Neural cell (in vitro differentiated cells): ENCODE results near the gene CUX1. TPM values are rescaled to one million over a fixed set of nuclear protein-coding genes. Genes with fewer than 3 reads are reported as not detected.
"Not testable (repeated sequence)": the region's sequence is repeated elsewhere in the genome, so short reads cannot be mapped to it uniquely, and the experiment has no call there.

Experiments used
- H2AFZ ChIP-seq: fragments of 200-600, 300-800 bp; sonication (generic), shearing (Covaris generic); 2 replicates; pipeline ENCODE4 v1.6.0; 2014; ENCODE audit warnings: low read depth, mild to moderate bottlenecking, antibody characterized with exemption, low read length, moderate library complexity
- H3F3A ChIP-seq: fragments of 200-600 bp; shearing (Covaris generic); 2 replicates; pipeline ENCODE4 v1.6.1; 2016; ENCODE audit warnings: mild to moderate bottlenecking, moderate library complexity, mixed read lengths, antibody characterized with exemption, low read length; ENCODE audit not compliant: insufficient read depth, poor library complexity, severe bottlenecking
- H3K27ac ChIP-seq: fragments of 200-600, 300-800 bp; sonication (generic), shearing (Covaris generic); 2 replicates; pipeline ENCODE4 v1.5.1; 2014; ENCODE audit warnings: mild to moderate bottlenecking, low read length, moderate library complexity
- H3K27me3 ChIP-seq: fragments of 300-800, 200-600 bp; sonication (generic), shearing (Covaris generic); 2 replicates; pipeline ENCODE4 v1.6.0; 2014; ENCODE audit warnings: mild to moderate bottlenecking, low read depth, low read length, moderate library complexity; ENCODE audit not compliant: insufficient read depth
- H3K36me3 ChIP-seq: fragments of 300-800, 200-600 bp; sonication (generic), shearing (Covaris generic); 2 replicates; pipeline ENCODE4 v1.5.1; 2014; ENCODE audit warnings: mild to moderate bottlenecking, antibody characterized with exemption, low read length, moderate library complexity; ENCODE audit not compliant: insufficient read depth
- H3K4me2 ChIP-seq: fragments of 300-800, 200-600 bp; sonication (generic), shearing (Covaris generic); 2 replicates; pipeline ENCODE4 v1.6.0; 2014; ENCODE audit warnings: mild to moderate bottlenecking, low read length
- H3K4me3 ChIP-seq: fragments of 300-800, 200-600 bp; sonication (generic), shearing (Covaris generic); 2 replicates; pipeline ENCODE4 v1.5.1; 2014; ENCODE audit warnings: mild to moderate bottlenecking, low read length, moderate library complexity
- H3K79me2 ChIP-seq: fragments of 200-600 bp; shearing (Covaris generic); replicated peaks from 2 replicates; pipeline ENCODE4 v1.6.0; 2014; ENCODE audit warnings: mild to moderate bottlenecking, low read length, moderate library complexity; ENCODE audit not compliant: insufficient read depth
- H3K9ac ChIP-seq: fragments of 300-800, 200-600 bp; sonication (generic), shearing (Covaris generic); 2 replicates; pipeline ENCODE4 v1.6.1; 2016; ENCODE audit warnings: mild to moderate bottlenecking, low read length, mixed read lengths
- H3K9me2 ChIP-seq: fragments of 200-600 bp; shearing (Covaris generic); 2 replicates; pipeline ENCODE4 v1.6.1; 2016; ENCODE audit warnings: mild to moderate bottlenecking, low read length, mixed read lengths; ENCODE audit not compliant: insufficient read depth
- H3K9me3 ChIP-seq: fragments of 200-600, 300-800 bp; sonication (generic), shearing (Covaris generic); 2 replicates; pipeline ENCODE4 v1.6.1; 2016; ENCODE audit warnings: mild to moderate bottlenecking, mixed run types, low read length, moderate library complexity, mixed read lengths
- H4K20me1 ChIP-seq: fragments of 200-600 bp; shearing (Covaris generic); 2 replicates; pipeline ENCODE4 v1.6.1; 2016; ENCODE audit warnings: mild to moderate bottlenecking, mixed run types; ENCODE audit not compliant: insufficient read depth
- EP300 ChIP-seq: fragments of 450-650 bp; conservative IDR thresholded peaks from 2 replicates; pipeline ENCODE4 v1.6.1; 2014; ENCODE audit warnings: antibody characterized with exemption, mild to moderate bottlenecking, moderate library complexity; ENCODE audit not compliant: poor library complexity, severe bottlenecking
- EZH2 ChIP-seq: fragments of 200-600, 300-800 bp; shearing (Covaris generic), sonication (generic); IDR thresholded peaks from 2 replicates; pipeline ENCODE4 v1.6.1; 2014; ENCODE audit warnings: antibody characterized with exemption, low read length, borderline replicate concordance, mild to moderate bottlenecking; ENCODE audit not compliant: insufficient read depth, poor library complexity, severe bottlenecking
- MXI1 ChIP-seq: fragments of 450-650 bp; conservative IDR thresholded peaks from 2 replicates; pipeline ENCODE4 v1.6.1; 2014; ENCODE audit warnings: antibody characterized with exemption, mild to moderate bottlenecking; ENCODE audit not compliant: poor library complexity, severe bottlenecking
- POLR2AphosphoS5 ChIP-seq: IDR thresholded peaks from 2 replicates; pipeline ENCODE4 v1.6.1; 2012
- RAD21 ChIP-seq: fragments of 450-650 bp; conservative IDR thresholded peaks from 2 replicates; pipeline ENCODE4 v1.6.1; 2014; ENCODE audit warnings: antibody characterized with exemption, mild to moderate bottlenecking, moderate library complexity
- SMC3 ChIP-seq: fragments of 450-650 bp; conservative IDR thresholded peaks from 2 replicates; pipeline ENCODE4 v1.6.1; 2014; ENCODE audit warnings: antibody characterized with exemption, mild to moderate bottlenecking, moderate library complexity; ENCODE audit not compliant: poor library complexity
- TAF1 ChIP-seq: IDR thresholded peaks from 2 replicates; pipeline ENCODE4 v1.6.1; 2012; ENCODE audit warnings: low read depth
- polyA plus RNA-seq: library from polyadenylated mRNA; depleted of rRNA; stranded (reverse); fragments of >200 nt; gene quantifications from 2 replicates; pipeline ENCODE4 v1.2.3, GENCODE V29; 2014
- TF ChIP-seq, protein P1 (sequence below): IDR thresholded peaks from 2 replicates; pipeline ENCODE4 v1.6.1; 2012; ENCODE audit warnings: borderline replicate concordance
- TF ChIP-seq, protein P2 (sequence below): fragments of 450-650 bp; IDR thresholded peaks from 2 replicates; pipeline ENCODE4 v1.5.1; 2014; ENCODE audit warnings: antibody characterized with exemption, mild to moderate bottlenecking, moderate library complexity; ENCODE audit not compliant: poor library complexity, severe bottlenecking

Gene CUX1
- polyA plus RNA-seq, 1 donor from 2014 or later = 26.6 TPM

DNA sequence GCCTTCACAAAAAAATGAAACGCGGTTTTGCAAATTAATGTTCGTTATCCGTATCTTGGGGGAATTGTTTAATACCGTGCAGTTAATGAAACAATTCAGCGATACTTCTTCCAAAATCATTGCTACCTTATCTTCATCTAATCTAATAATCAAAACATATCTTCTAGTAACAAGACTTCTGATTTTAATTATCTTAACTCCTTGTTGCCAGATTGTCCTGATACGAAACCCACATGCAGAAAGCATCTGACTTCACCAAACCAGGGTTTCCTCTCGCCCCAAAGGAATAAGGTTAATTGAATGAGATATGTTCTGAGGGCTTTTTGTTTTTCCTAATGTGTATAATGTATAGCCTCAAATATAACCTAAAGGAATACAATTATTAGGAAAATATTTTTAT, 364.1 kb downstream of the CUX1 start:
- H3K4me3 ChIP-seq = no peak overlapping the region
- H3K4me2 ChIP-seq = no peak overlapping the region
- no peaks in the 10 kb centered on the region for H3K27me3 ChIP-seq
- H3K27ac ChIP-seq = no peak overlapping the region
- H3K9me3 ChIP-seq = no peaks in the 10 kb centered on the region
- no peaks in the 10 kb centered on the region for H3K79me2 ChIP-seq
- H3K36me3 ChIP-seq = no peaks in the 10 kb centered on the region
- no peaks in the 10 kb centered on the region for H3K9me2 ChIP-seq
- H3K9ac ChIP-seq = no peak overlapping the region
- H3F3A ChIP-seq = no peaks in the 10 kb centered on the region
- no peak overlapping the region for H2AFZ ChIP-seq
- TF ChIP-seq TAF1 = no peak
- no peak for TF ChIP-seq POLR2AphosphoS5
- no peak for TF ChIP-seq EZH2
- TF ChIP-seq MXI1 = no peak
- TF ChIP-seq EP300 = no peak
- TF ChIP-seq, protein P1, sequence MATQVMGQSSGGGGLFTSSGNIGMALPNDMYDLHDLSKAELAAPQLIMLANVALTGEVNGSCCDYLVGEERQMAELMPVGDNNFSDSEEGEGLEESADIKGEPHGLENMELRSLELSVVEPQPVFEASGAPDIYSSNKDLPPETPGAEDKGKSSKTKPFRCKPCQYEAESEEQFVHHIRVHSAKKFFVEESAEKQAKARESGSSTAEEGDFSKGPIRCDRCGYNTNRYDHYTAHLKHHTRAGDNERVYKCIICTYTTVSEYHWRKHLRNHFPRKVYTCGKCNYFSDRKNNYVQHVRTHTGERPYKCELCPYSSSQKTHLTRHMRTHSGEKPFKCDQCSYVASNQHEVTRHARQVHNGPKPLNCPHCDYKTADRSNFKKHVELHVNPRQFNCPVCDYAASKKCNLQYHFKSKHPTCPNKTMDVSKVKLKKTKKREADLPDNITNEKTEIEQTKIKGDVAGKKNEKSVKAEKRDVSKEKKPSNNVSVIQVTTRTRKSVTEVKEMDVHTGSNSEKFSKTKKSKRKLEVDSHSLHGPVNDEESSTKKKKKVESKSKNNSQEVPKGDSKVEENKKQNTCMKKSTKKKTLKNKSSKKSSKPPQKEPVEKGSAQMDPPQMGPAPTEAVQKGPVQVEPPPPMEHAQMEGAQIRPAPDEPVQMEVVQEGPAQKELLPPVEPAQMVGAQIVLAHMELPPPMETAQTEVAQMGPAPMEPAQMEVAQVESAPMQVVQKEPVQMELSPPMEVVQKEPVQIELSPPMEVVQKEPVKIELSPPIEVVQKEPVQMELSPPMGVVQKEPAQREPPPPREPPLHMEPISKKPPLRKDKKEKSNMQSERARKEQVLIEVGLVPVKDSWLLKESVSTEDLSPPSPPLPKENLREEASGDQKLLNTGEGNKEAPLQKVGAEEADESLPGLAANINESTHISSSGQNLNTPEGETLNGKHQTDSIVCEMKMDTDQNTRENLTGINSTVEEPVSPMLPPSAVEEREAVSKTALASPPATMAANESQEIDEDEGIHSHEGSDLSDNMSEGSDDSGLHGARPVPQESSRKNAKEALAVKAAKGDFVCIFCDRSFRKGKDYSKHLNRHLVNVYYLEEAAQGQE = no peak
- TF ChIP-seq, protein P2, sequence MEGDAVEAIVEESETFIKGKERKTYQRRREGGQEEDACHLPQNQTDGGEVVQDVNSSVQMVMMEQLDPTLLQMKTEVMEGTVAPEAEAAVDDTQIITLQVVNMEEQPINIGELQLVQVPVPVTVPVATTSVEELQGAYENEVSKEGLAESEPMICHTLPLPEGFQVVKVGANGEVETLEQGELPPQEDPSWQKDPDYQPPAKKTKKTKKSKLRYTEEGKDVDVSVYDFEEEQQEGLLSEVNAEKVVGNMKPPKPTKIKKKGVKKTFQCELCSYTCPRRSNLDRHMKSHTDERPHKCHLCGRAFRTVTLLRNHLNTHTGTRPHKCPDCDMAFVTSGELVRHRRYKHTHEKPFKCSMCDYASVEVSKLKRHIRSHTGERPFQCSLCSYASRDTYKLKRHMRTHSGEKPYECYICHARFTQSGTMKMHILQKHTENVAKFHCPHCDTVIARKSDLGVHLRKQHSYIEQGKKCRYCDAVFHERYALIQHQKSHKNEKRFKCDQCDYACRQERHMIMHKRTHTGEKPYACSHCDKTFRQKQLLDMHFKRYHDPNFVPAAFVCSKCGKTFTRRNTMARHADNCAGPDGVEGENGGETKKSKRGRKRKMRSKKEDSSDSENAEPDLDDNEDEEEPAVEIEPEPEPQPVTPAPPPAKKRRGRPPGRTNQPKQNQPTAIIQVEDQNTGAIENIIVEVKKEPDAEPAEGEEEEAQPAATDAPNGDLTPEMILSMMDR = no peak
- TF ChIP-seq SMC3 = no peak
- no peak for TF ChIP-seq RAD21
- H4K20me1 ChIP-seq = no peaks in the 10 kb centered on the region

DNA sequence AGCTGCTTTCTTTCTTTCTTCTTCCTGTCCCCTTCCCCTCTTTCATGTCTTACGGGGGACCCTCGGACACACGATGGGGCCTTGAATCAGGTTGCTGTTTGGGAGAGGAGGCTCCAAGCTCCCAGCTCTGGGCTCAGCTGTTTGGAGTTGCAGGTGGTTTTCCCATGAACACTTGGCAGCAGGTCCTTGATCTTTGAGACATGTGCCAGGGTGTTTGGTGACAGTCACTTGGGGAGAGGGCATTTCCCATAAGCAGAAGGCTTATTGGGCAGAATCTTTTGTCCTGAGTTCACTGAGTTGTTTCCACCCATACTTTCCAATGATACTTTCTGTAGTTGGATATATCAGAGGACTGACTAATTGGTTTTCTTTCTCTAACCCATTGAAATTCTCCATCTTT, 364.6 kb downstream of the CUX1 start:
- TF ChIP-seq, protein P2 = no peak
- no peak for TF ChIP-seq MXI1
- TF ChIP-seq EZH2 = no peak
- TF ChIP-seq TAF1 = no peak
- TF ChIP-seq, protein P1 = no peak
- no peak for TF ChIP-seq SMC3
- no peak for TF ChIP-seq POLR2AphosphoS5
- no peak for TF ChIP-seq EP300
- no peak for TF ChIP-seq RAD21
- no peaks in the 10 kb centered on the region for H3K36me3 ChIP-seq
- no peak overlapping the region for H3K4me3 ChIP-seq
- H2AFZ ChIP-seq = no peak overlapping the region
- no peaks in the 10 kb centered on the region for H3K9me3 ChIP-seq
- H3K9ac ChIP-seq = no peak overlapping the region
- H3K27ac ChIP-seq = no peak overlapping the region
- H3F3A ChIP-seq = no peaks in the 10 kb centered on the region
- H3K4me2 ChIP-seq = no peak overlapping the region
- H3K9me2 ChIP-seq = no peaks in the 10 kb centered on the region
- no peaks in the 10 kb centered on the region for H4K20me1 ChIP-seq
- no peaks in the 10 kb centered on the region for H3K27me3 ChIP-seq
- H3K79me2 ChIP-seq = no peaks in the 10 kb centered on the region

DNA sequence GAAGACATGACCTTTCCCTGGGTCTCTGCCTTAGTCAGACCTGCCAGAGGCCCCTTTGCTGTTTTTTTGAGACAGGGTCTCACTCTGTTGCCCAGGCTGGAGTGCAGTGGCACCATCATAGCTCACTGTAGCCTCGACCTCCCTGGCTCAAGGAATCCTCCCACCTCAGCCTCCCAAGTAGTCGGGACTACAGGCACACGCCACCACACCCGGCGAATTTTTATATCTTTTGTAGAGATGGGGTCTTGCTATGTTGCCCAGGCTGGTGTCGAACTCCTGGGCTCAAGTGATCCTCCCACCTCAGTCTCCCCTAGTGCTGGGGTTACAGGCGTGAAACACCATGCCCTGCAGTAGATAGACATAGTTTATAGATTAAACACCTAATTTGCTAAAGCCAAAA, 366.4 kb downstream of the CUX1 start:
- H3K27ac ChIP-seq, H3F3A ChIP-seq, H3K9me3 ChIP-seq, H3K36me3 ChIP-seq, H3K4me3 ChIP-seq, H3K79me2 ChIP-seq, H4K20me1 ChIP-seq, H2AFZ ChIP-seq, H3K4me2 ChIP-seq, H3K9ac ChIP-seq, H3K9me2 ChIP-seq, H3K27me3 ChIP-seq: not testable (repeated sequence)
